SW480 (cell line): ENCODE measurements around the gene PTPN20.
"Not testable (repeated sequence)": the region's sequence is repeated elsewhere in the genome, so short reads cannot be mapped to it uniquely, and the experiment has no call there.

Source experiments
- DNase-seq: peaks from one replicate; pipeline ENCODE4 v3.0.0-alpha.2; 2016; ENCODE audit warnings: low spot score

PTPN20 gene

GRCh38 chr10:46911144-46911876, at the start of gene PTPN20:
Gene PTPN20 (plus strand): TSS chr10:46911428. CDS start chr10:46932500, 21,072 bp downstream.
- peak; percentile 14 for DNase-seq

DNA sequence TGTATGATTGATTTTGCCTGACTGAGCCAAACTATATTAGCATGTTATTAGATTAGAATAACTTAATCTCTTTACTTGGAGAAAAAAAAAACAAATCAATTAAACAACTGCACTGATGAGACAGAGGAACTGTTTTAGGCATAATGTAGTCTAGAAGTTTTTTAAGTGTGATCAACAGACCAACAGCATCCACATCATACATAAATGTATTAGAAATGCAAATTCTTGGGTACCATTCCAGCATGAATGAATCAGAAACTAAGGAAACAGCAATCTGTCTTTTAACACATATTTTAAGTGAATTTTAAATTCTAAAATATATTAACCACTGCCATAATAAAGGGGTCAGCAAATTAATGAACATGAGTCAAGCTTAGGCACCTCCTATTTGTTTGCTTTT, 41.5 kb upstream of the PTPN20 start:
- DNase-seq = not testable (repeated sequence)

DNA sequence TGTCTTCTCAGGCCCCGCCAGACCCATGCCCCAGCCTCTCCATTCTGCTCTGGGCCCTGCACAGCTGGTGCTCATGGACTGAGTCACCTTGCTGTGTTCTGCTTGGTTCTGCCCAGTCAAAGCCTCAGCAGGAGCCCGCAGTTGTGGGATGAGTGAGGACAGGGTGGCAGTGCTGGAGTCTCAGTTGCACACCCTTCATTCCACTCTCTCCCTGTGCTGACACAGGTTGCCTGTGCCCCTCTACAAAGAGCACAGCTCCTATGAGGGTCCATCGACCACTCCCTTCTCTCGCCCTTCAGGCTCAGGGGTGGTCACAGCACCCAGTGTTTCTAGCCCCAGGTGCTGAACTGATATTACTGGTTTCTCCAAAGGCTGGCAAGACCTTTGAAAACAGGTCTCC, 39.6 kb upstream of the PTPN20 start:
- DNase-seq = not testable (repeated sequence)

GRCh38 chr10:46875304-46875703, 35.9 kb upstream of the PTPN20 start:
- not testable (repeated sequence) for DNase-seq

GRCh38 chr10:46876773-46877172, 34.5 kb upstream of the PTPN20 start:
- DNase-seq = not testable (repeated sequence)

DNA sequence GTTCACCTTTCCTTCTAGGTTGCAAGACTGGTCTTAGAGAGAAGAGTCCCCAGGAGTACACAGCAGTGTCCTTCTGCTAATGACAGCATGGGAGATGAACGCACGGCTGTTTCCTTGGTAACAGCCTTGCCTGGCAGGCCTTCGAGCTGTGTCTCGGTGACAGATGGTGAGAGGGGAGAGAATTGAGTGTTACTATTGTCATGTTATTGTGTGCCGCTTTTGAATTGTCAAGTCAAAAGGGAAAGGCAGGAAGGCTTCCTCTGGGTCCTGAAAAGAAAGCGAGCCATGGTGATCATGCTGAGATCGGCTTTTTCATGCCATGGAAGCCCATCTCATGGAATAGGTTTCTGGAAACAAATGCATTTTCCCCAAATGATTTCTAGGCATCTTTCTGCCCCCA, 32.5 kb upstream of the PTPN20 start:
- DNase-seq = not testable (repeated sequence)

- not testable (repeated sequence) for DNase-seq
Observed at GRCh38 chr10:46890813-46891611, 20.2 kb upstream of the PTPN20 start.

DNA sequence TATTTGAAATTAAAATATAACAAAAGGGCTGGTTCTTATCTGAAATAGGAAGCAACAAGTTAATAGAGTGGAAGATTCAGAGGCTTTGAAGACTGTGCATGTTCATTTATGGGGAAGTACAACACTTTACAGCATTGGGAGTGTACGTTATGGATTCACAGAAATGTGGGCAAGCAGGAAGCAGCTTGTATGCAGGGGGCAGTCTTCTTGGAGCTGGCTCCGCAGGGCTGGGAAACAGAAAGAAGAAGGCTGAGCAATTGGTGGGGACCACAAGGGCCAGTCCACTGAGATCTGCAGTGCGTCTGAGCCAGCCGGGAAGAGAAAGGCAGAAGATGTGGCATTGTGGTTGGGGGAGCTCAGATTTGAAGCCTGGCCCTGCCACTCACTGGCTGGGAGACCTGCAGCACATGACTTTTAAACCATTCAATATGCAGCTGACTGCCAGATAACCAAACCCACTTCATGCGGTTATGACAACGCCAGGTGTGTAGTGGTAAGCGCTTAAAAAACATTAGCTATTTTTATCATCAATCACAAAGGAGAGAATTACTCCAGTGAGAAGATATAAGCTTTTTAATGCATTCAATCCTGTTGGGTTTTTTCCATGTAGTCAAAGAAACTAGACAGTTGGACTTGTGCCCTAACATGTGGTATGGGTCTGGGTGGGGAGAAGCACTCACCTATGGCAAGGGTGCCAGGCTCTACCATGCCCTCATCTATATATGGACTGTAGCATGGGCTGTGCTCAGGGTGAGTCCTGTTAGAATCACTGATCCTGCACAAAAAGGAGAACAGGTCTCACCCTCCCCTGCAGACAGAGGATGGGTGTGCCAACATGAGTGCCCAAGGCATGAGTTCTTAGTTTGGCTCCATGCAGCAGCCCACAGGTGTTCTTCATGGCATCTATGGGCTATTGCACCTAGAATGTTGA, 14.2 kb upstream of the PTPN20 start:
- not testable (repeated sequence) for DNase-seq

- DNase-seq = not testable (repeated sequence)
Observed at GRCh38 chr10:46901247-46901646, 10.0 kb upstream of the PTPN20 start.

DNA sequence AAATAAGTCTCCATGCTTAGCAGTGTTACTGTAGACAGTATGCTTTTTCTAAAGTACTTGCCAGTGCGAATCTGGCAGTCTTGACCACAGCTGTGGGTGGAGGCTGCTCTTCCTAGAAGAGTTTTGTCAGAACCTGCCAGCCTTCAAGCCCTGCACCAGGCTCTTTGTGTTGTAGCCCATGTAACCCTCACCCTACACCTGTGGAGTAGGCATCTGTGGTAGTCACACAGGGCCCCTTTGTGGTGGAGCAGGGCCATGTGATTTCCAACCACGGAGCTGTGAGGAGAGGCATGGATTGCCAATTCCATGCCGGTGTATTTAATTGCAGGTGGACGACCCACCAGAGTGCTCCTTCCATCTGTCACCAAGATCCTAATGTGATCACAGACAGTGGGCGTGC, 7.4 kb upstream of the PTPN20 start:
- DNase-seq = not testable (repeated sequence)

DNA sequence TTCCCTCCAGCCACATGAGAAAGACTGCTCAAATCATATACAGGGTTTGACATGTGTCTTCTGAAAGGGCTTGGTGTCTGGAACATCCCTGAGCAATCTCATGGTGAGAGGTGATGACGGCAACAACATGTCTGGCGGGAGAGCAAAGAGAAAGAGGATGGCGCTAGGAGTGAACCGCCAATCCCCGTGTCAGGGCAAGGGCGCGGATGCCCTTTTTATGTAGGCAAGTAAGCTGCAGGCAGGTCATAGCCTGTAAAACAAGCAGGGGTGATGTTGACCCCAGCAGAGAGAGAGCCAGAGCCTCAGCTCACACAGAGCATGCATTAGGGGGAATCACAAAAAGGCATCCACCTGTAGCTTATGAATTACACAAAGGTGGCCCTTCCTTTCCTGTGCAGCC, 4.9 kb upstream of the PTPN20 start:
- not testable (repeated sequence) for DNase-seq

DNA sequence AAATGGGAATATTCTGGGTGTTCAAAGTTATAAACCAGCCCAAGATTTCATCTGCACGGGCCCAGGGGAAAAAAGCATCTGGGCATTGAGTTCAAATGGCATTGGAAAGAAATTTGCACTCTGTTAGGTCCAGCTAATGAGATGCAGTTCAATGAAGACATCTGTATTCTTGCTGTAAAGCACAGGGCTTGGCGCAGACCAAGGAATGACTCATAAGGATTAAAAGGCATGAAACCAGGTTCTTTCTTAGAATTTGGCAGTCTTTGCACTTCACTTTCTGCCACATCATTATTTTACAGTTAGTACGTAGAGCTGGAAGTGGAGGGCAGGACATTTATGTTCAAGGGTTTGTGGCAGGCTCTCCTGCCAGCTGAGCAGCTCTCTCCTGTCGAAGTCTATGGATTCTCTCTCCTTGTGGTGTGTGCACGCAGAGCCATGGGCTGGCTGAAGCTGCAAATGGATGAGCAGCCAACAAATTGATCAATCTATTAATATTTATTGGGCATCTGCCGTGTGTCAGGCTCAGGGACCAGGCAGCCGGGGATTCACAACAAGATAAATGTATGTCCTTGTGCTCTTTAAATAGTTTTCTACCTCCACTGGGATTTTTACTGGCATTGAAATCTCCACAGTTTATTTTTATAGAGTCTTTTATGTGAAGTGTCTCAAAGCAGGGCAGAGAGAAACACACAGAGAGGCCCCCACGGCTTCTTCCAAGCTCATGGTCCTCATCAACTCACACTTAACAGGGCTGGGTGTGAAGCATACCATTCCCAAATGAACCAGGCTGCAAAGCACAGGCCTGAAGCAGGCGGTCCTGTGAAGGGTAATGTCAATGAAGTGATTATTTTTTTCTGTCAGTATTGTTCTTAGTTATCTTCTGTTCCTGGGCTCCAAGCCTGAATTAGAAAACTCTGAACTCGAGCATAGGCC, 3.8 kb upstream of the PTPN20 start:
- not testable (repeated sequence) for DNase-seq

- not testable (repeated sequence) for DNase-seq
Observed at GRCh38 chr10:46922498-46922897, 11.3 kb downstream of the PTPN20 start.

DNA sequence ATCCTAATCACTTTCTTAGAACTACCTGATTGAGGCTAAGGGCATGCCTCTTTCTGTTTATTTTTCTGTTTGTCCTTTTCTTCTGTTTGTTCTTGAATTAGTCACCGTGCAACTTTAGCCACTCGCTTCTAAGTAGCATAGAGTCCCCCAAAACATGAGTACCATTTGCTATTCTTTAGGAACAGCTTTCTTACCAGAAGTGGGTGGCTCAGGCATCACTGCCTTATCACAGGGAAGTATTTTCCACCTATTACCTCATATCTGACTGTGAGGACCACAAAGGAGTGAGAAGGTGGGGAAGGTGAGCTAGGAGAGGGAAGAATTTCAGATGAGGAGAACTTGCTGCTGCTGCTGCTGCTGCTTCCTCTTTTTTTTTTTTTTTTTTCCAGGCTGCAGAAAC, 13.9 kb downstream of the PTPN20 start:
- DNase-seq = not testable (repeated sequence)

GRCh38 chr10:46925853-46926252, 14.6 kb downstream of the PTPN20 start:
- DNase-seq = not testable (repeated sequence)

DNA sequence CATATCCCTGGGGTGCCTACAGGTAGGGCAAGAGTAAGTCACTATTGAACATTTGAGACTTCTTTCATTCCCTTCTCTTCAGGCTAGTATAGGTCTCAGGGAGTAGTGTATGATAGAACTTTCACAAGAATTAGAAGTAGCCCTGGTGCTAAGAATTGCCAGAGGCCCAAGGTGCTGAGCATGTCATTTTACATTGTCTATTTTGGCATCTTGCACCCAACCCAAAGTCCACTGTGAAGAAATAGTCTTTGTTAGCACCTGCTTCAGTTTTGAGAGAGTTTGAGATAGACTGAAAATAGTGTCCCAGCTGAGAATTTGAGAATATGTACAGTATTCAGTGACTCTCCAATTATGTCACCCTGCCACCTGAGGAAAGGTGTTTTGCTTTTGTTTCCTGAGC, 17.6 kb downstream of the PTPN20 start:
- DNase-seq = not testable (repeated sequence)

DNA sequence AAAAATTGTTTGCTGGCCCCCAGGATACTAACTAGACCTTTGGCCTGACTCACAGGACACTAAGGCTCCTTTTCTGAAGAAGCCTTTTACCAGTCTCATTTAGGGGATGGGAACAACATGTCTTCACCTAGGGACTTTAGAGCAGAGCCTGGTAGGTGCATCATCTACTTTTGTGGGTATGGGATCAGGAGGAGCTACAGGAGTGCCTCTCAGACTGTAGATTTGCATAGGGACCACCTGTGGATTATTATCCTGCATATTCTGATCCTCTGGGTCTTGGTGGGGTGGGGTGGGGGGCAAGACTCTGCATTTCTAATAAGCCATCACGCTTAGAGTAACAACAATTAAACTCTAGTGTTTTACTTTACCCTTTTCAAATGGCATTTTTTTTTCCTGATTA, 21.2 kb downstream of the PTPN20 start:
- not testable (repeated sequence) for DNase-seq

DNA sequence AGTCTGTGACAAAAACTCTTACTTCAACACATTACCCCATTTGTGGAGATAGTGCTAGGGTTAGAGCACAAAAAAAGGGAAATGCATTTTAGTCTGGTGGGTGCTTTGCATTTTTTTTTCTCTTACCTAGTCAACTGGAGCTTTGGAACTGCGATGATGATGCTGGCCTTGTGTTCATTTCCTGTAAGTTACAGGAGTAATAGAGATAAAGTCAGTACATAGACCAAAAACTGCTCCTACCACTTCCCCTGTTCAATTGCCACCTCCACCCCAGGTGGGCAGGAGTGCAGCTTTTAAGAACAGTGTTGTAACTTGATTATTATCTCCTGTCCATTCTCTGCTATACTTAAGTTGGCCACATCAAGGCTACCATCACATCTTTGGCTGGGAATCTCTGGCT, 29.9 kb downstream of the PTPN20 start:
- not testable (repeated sequence) for DNase-seq

DNA sequence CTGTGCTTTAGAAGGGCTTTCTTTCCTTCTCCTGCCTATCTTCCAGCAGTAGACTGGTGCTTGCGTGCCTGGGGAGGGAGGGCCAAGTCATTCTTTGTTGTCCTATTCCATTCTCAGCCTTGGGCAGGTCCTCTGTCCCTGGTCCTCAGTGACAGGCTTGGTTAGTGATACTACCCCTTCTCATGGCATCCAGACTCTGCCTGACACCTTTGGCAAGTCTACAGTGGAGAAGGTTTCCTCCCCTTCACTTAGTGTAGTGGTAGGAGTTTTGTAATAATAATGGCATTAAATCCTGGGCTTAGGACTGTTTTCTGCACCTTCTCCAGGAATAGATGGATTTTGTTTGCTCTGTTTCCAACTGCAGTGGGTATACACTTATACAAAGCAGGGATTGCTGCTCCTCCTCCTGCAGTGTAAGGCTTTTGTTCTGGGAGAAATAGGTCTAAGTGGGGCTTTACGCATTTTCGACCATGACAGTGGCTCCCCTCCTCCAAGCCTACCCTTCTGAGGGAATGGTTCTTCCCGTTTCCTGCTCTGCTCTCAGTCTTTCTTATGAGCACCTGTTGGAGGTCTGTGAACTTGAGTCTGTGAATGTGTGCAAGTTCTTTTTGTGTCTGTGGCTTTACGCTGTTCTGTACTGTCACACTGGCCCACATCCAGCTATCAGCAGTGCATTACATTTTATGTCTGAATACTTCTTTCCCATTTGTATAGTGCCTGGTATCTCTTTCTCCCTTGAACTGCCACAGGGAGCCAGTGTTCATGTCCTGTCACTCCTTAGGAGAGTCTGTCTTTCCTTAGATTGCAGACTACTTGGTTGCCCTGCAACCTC, 37.7 kb downstream of the PTPN20 start:
- DNase-seq = not testable (repeated sequence)

DNA sequence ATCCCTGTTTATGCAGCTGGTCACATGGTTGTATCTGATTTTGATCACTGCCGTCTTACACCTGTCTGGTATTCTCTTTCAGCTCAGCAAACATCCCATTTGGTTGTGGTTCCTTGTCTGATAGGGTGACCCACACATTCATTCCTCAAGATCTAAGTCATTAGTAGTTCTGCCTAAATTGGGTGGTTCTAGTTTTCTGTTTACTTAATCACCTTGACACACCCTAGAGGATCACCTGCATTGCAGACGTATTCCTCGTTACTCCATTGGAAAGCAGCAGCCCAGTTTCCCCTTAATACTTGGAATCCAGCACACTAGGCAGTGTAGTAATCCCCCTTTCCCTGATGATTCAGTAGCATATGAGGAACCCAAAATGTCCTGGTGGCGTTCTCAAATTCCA, 41.3 kb downstream of the PTPN20 start:
- not testable (repeated sequence) for DNase-seq
